Measurements from ENCODE around the gene RALGPS2. TPM values are rescaled to one million over a fixed set of nuclear protein-coding genes. Genes with fewer than 3 reads are reported as not detected.

Gene RALGPS2
- total RNA-seq, 1 donor from 2014 or later = 7.5 TPM

DNA sequence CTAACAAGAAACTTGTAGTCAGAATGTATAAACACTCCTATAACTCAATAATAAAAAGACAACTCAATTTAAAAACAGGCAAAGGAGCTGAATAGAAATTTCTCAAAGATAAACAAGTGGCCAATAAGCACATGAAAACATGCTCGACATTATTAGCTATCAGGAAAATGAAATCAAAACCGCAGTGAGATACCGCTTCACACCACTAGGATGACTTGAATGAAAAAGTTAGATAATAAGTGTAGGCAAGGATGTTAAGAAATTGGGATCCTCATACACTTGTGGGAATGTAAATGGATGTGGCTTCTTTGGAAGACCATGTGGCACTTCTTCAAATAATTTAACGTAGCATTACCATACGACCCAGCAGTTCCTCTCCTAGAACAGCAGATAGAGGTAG, 8.9 kb downstream of the RALGPS2 start:
- Histone ChIP-seq H3K9me3 (replicated peaks) (peaks cover 5% of the 10 kb centered on the region), H3K4me3 (no peak overlapping the region), H3K36me3 (peaks cover 5% of the 10 kb centered on the region), H3K27ac (replicated peaks) (no peak overlapping the region), H3K4me1 (peaks cover 5% of the 10 kb centered on the region), H3K27me3 (ENCODE audit: low read depth) (no peaks in the 10 kb centered on the region)
- DNase-seq = no peak
- intact Hi-C loops (cut with micrococcal nuclease) = no loop called here
- peak; percentile 35 for TF ChIP-seq CTCF (IDR thresholded peaks at IDR 0.05; ENCODE audit: borderline replicate concordance)

GRCh38 chr1:178738780-178739179, 13.7 kb downstream of the RALGPS2 start:
- Histone ChIP-seq H3K4me1 (peaks cover 20% of the 10 kb centered on the region), H3K9me3 (replicated peaks) (peaks cover 11% of the 10 kb centered on the region), H3K36me3 (peaks cover 8% of the 10 kb centered on the region), H3K27ac (replicated peaks) (no peak overlapping the region), H3K27me3 (ENCODE audit: low read depth) (no peaks in the 10 kb centered on the region), H3K4me3 (no peak overlapping the region)
- intact Hi-C loops (cut with micrococcal nuclease) = no loop called here
- DNase-seq = no peak
- no peak for TF ChIP-seq CTCF (IDR thresholded peaks at IDR 0.05; ENCODE audit: borderline replicate concordance)

DNA sequence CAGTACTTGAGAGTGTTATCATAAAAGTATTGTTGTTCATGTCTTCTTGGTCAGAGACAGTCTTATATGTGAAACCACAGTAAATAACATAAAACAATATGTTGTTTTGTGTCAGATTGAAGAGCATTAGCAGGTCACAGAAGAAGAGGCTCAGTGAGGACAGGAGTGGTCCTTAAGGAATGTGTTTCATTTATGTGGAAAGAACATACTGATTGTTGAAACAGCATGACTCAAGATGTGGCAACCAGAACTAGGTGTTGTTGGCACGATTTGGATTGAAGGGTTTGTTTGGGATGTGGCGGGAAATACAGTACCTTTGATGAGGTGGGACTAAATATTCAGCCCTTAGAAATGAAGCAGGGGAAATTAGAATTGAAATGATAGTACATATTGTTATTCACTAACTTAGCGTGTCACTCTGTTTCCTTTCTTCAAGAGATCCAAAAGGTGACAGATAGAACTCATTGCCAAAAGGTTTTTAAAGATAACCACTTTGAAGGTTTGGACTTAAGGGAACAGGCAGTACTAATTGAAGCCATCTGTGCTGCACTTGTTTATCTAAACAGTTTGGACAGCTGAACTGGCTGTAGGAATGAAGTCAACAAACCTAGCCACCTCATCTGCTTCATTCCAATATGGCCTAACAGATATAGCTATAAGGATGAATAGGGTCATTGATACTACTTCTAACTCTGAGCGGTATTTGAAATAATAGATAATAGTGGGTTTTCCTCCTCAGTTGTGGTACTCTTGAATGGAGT, 14.4 kb downstream of the RALGPS2 start:
- Histone ChIP-seq H3K27ac (replicated peaks) (no peak overlapping the region), H3K4me3 (no peak overlapping the region), H3K4me1 (peaks cover 20% of the 10 kb centered on the region), H3K9me3 (replicated peaks) (peaks cover 14% of the 10 kb centered on the region), H3K27me3 (ENCODE audit: low read depth) (no peaks in the 10 kb centered on the region), H3K36me3 (peaks cover 8% of the 10 kb centered on the region)
- no peak for TF ChIP-seq CTCF (IDR thresholded peaks at IDR 0.05; ENCODE audit: borderline replicate concordance)
- no peak for DNase-seq
- intact Hi-C loops (cut with micrococcal nuclease) = no loop called here

- intact Hi-C loops (cut with micrococcal nuclease) = no loop called here
- DNase-seq = no peak
- peaks cover 8% of the 10 kb centered on the region for H3K36me3 ChIP-seq
- peaks cover 14% of the 10 kb centered on the region for H3K9me3 ChIP-seq (replicated peaks)
- H3K27me3 ChIP-seq (ENCODE audit: low read depth) = no peaks in the 10 kb centered on the region
- no peak overlapping the region for H3K4me3 ChIP-seq
- peaks cover 20% of the 10 kb centered on the region for H3K4me1 ChIP-seq
- no peak for TF ChIP-seq CTCF (IDR thresholded peaks at IDR 0.05; ENCODE audit: borderline replicate concordance)
- no peak overlapping the region for H3K27ac ChIP-seq (replicated peaks)
These were observed 15.4 kb downstream of the RALGPS2 start for GRCh38 chr1:178740491-178740890.

DNA sequence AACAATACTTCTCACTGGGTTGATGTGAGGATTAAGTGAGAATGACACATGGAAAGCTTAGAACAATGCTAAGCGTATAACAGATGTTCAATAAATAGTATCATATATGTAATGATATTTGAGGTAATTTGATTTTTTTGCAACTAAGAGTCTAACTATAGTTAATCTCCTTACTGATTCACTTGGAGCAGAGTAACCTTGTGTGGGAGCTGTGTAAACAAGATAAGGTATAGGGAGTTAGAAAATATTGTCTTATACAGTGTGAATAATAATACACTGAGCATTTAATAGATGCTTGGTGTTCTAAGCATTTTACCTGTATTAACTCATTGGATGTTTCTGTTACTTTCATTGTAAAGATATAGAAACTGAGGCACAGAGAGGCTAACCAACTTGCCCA, 15.9 kb downstream of the RALGPS2 start:
- intact Hi-C loops (cut with micrococcal nuclease) = no loop called here
- H3K4me1 ChIP-seq = peaks cover 20% of the 10 kb centered on the region
- H3K27ac ChIP-seq (replicated peaks) = no peak overlapping the region
- no peak for DNase-seq
- peaks cover 8% of the 10 kb centered on the region for H3K36me3 ChIP-seq
- peaks cover 14% of the 10 kb centered on the region for H3K9me3 ChIP-seq (replicated peaks)
- TF ChIP-seq CTCF (IDR thresholded peaks at IDR 0.05; ENCODE audit: borderline replicate concordance) = no peak
- no peaks in the 10 kb centered on the region for H3K27me3 ChIP-seq (ENCODE audit: low read depth)
- H3K4me3 ChIP-seq = no peak overlapping the region

Data from left ventricle myocardium inferior (tissue), 1 donor.